T-helper 9 cell (primary cell): ENCODE data around the gene OR12D2.
"Not testable (repeated sequence)": the region's sequence is repeated elsewhere in the genome, so short reads cannot be mapped to it uniquely, and the experiment has no call there.

Source experiments
- DNase-seq: peaks from one replicate; pipeline ENCODE4 v3.0.0-alpha.2; 2020
- total RNA-seq, 2 donors: gene quantifications; one replicate each; lab custom pipeline; 2026; lab: John Stamatoyannopoulos, UW

OR12D2 gene
- 0 reads per million in 2 donors for total RNA-seq

- DNase-seq = no peak
These were observed at the start of gene OR12D2 for GRCh38 chr6:29395331-29395730. OR12D2 (plus strand) TSS chr6:29395631; CDS start chr6:29396700, 1,069 bp downstream.

GRCh38 chr6:29349348-29349747 is 46.1 kb upstream of the OR12D2 start:
- not testable (repeated sequence) for DNase-seq

GRCh38 chr6:29354980-29355379 is 40.5 kb upstream of the OR12D2 start:
- DNase-seq = no peak

- DNase-seq = no peak
These were observed 39.8 kb upstream of the OR12D2 start for GRCh38 chr6:29355603-29356002.

DNA sequence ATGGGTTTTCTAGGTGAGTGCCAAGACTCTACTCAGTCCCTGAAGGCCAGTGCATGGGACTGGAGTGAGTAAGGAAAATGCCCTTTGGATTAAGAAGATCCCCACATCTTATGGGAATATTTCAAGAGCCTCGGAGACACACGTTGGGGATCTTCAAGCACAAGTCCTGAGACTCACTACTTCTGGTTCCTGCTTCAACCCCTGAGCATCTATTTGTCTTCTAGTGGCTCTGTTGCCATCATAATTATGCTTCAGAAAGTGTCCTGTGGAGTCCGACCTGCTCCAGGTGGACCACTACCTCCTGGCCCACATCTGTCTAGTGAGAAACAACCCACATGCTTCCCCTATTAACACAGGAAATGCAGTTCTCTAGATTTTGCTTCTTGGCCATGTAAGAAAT is 26.7 kb upstream of the OR12D2 start, which contains the start of gene OR5V1:
OR5V1 (minus strand) TSS at position 101 of the 400 bp plus-strand sequence. CDS start 12,670 bp downstream, outside the sequence.
- no peak for DNase-seq

DNA sequence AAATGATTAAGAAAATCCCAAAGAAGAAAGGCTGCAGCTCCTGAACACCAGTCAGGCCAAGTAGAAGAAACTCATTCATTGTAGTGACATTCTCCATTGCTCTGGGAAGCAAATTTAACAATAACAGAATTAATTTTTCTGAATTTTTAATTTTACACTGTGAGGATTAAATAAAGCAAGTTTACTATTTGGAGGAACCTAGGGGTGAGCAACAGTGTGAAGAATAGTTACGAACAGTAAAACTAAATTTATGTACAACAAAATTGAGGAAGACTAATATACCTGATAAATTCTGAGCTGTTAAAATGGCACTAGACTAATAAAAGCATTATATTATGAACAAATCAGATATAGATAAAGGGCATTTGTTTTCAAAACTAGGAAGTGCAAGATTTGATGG is 20.2 kb upstream of the OR12D2 start, which contains the start of gene OR12D3:
OR12D3 (minus strand) TSS at position 101 of the 400 bp plus-strand sequence; CDS start at position 97, 4 bp downstream.
- no peak for DNase-seq

DNA sequence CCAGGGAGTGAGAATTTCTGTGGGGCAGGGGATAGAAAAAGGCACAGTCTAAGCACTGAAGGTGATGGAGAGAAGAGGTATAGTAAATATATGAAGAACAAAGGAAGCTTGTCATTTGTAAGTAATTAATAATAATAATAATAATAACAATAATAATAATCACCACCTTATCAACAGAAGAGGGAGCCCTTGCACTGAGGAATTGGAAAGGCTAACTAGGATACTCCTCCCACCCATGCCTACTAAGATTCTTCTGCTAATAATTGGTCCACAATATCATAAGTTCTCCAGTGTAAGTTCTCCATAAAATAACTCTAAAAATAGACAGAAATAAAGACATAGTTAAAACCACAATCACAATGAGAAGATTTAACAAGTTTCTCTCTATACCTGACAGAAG is 19.4 kb upstream of the OR12D2 start:
- DNase-seq = no peak

GRCh38 chr6:29388533-29388932 is 6.9 kb upstream of the OR12D2 start:
- DNase-seq = no peak

DNA sequence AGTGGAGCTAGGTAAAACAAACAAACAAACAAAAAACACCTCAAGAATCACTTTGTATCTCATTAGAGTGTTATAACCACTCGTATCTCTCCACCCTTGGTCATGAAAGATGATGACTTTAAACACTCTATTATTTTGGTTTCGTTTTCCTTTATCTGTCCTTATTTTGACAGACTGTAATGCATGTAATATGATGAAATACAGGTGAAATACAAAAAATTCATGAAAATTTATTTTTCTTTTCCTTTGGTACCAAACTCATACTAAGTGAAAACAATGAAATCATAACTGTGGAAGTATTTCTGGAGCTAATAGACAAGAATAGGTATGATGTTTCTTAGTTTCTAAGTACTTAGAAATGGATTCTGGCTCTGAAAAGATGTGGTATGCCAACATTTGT is 4.1 kb downstream of the OR12D2 start:
- no peak for DNase-seq

- no peak for DNase-seq
These were observed 8.4 kb downstream of the OR12D2 start for GRCh38 chr6:29403801-29404200.

DNA sequence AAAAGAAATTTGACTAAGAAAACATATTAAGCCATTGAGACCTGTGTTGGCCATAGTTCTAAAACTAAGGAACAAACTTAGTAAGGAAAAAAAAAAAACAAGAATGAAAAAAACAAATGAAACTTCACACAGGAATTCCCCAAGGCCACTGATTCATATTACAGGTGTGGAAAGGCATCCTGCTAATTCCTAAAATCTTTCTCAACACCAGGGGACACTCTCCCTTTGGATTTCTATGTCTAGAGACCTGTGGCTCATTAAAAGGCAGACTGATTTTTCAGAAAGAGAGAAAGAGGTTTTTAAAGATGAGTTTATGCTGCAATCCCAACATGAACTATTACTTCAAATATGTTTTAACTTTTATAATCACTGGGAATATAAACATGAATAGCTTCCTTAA is 19.2 kb downstream of the OR12D2 start, which contains the start of gene OR12D1:
OR12D1 (plus strand) TSS at position 341 of the 400 bp plus-strand sequence.
- no peak for DNase-seq

DNA sequence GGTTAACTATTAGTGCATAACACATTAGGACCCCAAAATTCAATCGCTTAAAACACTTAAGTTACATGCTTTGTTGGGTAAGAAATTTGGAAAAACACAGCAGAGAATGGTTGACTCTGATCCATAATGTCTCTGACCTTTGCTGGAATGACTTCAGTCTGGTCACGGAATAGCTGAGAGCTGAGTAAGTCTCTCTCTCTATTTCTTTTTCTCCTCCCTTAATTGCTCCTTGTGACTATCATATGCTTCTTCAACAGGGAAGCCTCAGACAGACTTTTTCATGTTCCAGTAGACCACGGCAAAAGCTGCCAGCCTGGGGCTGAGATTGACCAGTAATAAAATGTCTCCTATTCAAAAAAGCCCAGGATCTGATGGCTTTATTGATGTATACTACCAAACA is 24.1 kb downstream of the OR12D2 start:
- no peak for DNase-seq

- DNase-seq = no peak
These were observed 28.7 kb downstream of the OR12D2 start for GRCh38 chr6:29424168-29424567.

DNA sequence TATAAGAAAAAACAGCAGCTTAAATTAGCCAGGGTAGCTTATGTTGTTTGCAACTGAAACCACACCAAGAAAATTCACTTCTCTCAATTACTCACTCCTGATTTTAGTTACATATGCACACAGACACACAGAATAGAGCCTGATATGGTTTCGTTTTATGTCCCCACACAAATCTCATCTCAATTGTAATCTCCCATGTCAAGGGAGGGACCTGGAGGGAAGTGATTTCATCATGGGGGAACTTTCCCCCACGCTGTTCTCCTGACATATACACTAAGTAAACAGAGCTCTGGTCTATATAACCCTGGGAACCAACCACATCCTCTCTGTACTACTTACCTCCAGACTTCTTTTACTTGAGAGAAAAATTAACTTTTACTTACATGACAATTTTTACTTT is 29.1 kb downstream of the OR12D2 start:
- no peak for DNase-seq

- DNase-seq = no peak
These were observed 29.6 kb downstream of the OR12D2 start for GRCh38 chr6:29425075-29425474.

- no peak for DNase-seq
These were observed 31.2 kb downstream of the OR12D2 start for GRCh38 chr6:29426654-29427053.

- DNase-seq = not testable (repeated sequence)
These were observed 41.3 kb downstream of the OR12D2 start for GRCh38 chr6:29436730-29437129.

GRCh38 chr6:29439006-29439405 is 43.6 kb downstream of the OR12D2 start, which contains the start of gene OR10C1:
OR10C1 (plus strand) TSS chr6:29439306; CDS start chr6:29440016, 710 bp downstream.
- no peak for DNase-seq

GRCh38 chr6:29442719-29443118 is 47.3 kb downstream of the OR12D2 start:
- no peak for DNase-seq

DNA sequence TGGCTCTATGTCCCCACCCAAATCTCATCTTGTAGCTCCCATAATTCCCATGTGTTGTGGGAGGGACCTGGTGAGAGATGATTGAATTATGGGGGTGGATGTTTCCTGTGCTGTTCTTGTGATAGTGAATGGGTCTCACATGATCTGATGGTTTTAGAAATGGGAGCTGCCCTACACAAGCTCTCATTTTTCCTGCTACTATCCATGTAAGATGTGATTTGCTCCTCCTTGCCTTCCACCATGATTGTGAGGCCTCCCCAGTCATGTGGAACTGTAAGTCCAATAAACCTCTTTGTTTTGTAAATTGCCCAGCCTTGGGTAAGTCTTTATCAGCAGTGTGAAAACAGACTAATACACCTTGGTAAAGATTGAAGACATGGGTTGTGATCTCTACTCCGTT is 48.6 kb downstream of the OR12D2 start:
- DNase-seq = not testable (repeated sequence)
